IPS-20b (cell line): Measurements from ENCODE around the gene CNTLN.

ENCODE experiments used
- H3K27ac ChIP-seq: one replicate; pipeline ENCODE4 v1.5.1; 2013; ENCODE audit warnings: low read length
- H3K27me3 ChIP-seq: 2 replicates; pipeline ENCODE4 v1.6.1; 2013; ENCODE audit warnings: mild to moderate bottlenecking, low read length, inconsistent platforms; ENCODE audit not compliant: insufficient read depth
- H3K36me3 ChIP-seq: 2 replicates; pipeline ENCODE4 v1.6.1; 2013; ENCODE audit warnings: low read depth, mild to moderate bottlenecking, inconsistent platforms, low read length, moderate library complexity; ENCODE audit not compliant: insufficient read depth
- H3K4me1 ChIP-seq: 2 replicates; pipeline ENCODE4 v1.6.1; 2013; ENCODE audit warnings: mild to moderate bottlenecking, control low read depth, inconsistent platforms, low read length, moderate library complexity; ENCODE audit not compliant: insufficient read depth
- H3K4me3 ChIP-seq: 2 replicates; pipeline ENCODE4 v1.5.1; 2013; ENCODE audit warnings: mild to moderate bottlenecking, low read length, inconsistent platforms
- H3K9ac ChIP-seq: 2 replicates; pipeline ENCODE4 v1.6.1; 2013; ENCODE audit warnings: low read depth, mild to moderate bottlenecking, inconsistent platforms, low read length, moderate library complexity
- H3K9me3 ChIP-seq: 2 replicates; pipeline ENCODE4 v1.6.1; 2013; ENCODE audit warnings: mild to moderate bottlenecking, low read depth, low read length, inconsistent platforms; ENCODE audit not compliant: insufficient read depth

CNTLN gene

DNA sequence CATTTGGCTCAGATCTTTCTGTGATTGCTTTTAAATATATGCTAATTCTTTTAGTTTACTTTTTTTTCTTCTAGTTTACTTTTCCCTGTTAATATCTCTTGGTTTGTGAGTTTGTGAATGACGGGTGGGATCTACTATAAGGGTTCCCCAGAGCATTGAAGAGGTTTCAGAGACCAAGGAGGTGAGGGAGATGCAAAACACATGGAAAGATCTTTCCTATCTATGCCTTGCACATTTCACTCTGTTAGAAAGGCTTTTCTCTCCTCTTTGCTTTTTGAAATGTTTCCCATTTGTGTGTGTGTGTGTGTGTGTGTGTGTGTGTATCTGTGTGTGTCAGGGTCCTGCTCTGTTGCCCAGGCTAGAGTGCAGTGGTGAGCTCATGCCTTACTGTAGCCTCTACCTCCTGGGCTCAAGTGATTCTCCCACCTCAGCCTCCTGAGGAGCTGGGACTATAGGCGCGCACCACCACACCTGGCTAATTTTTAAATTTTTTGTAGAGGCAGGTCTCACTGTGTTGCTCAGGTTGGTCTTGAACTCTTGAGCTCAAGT lies 50.7 kb downstream of the CNTLN start:
- H3K9ac ChIP-seq, result no peak overlapping the region
- no peak overlapping the region for H3K4me3 ChIP-seq
- H3K9me3 ChIP-seq, result no peaks in the 10 kb centered on the region
- H3K27ac ChIP-seq, result no peak overlapping the region
- H3K4me1 ChIP-seq, result no peaks in the 10 kb centered on the region
- H3K27me3 ChIP-seq, result no peaks in the 10 kb centered on the region
- H3K36me3 ChIP-seq, result no peaks in the 10 kb centered on the region

DNA sequence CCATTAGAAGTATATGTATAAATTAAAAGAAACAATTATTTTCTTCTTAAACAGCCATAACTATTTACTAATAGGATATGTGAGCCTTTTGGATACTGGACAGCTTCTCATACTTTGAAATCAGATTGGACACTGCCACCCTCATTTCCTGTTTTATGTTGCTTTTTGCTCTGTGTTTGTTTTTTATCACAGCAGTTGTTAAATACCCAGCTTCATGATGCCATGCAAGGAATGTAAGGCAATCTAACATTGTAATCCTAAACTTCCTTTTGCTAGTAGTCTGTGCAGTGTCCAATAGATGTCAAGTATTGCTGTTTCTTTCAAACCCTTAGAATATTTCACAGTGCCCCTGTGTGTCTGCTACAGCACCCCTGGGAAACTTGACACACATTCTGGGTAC lies 56.2 kb downstream of the CNTLN start:
- Histone ChIP-seq H3K4me3 (no peak overlapping the region), H3K36me3 (no peaks in the 10 kb centered on the region), H3K27me3 (no peaks in the 10 kb centered on the region), H3K9me3 (no peaks in the 10 kb centered on the region), H3K9ac (no peak overlapping the region), H3K4me1 (no peaks in the 10 kb centered on the region; the same call in 1 of the 2 replicates), H3K27ac (no peak overlapping the region)

DNA sequence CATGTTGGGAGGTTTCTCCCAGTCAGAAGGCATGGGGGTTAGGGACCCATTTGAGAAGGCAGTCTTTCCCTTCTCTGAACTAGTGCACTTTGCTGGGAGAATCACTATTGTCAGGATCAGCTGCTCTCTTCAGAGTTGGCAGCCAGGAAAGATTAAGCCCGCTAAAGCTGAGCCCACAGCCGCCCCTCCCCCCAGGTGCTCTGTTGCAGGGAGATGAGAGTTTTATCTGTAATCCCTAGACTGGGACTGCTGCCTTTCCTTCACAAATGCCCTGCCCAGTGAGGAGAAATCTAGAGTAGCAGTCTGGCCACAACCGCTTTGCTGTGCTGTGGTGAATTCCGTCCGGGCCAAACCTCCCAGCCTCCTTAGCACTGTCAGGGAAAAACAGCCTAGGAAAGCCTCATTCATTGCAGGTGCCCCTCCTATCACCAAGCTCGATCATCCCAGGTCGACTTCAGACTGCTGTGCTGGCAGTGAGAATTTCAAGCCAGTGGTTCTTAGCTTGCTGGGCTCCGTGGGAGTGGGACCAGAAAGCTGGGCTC lies 69.8 kb downstream of the CNTLN start:
- no peaks in the 10 kb centered on the region for H3K9me3 ChIP-seq
- H3K4me1 ChIP-seq, result peaks cover 9% of the 10 kb centered on the region; the same call in 1 of the 2 replicates
- peak overlapping the region; percentile 26; the same call in 1 of the 2 replicates for H3K4me3 ChIP-seq
- no peak overlapping the region for H3K27ac ChIP-seq
- H3K9ac ChIP-seq, result peak overlapping the region; percentile 37; the same call in 1 of the 2 replicates
- H3K27me3 ChIP-seq, result no peaks in the 10 kb centered on the region
- no peaks in the 10 kb centered on the region for H3K36me3 ChIP-seq

DNA sequence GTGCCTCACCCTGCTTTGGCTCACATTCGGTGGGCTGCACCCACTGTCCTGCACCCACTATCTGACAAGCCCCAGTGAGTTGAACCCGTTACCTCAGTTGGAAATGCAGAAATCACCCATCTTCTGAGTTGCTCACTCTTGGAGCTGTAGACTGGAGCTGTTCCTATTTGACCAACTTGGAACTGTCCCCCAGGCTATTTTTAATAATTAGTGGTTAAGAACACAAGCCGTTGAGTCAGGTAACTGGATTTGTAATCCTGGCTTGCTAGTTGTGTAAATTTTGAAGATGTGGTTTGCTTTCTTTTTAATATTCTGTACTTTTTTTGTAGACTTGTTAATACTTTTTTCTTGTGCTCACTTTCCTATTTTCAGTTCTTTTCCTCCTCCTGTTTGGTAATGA lies 81.2 kb downstream of the CNTLN start:
- Histone ChIP-seq H3K27ac (no peak overlapping the region), H3K4me3 (no peak overlapping the region), H3K36me3 (no peaks in the 10 kb centered on the region), H3K4me1 (no peaks in the 10 kb centered on the region; the same call in 1 of the 2 replicates), H3K27me3 (no peaks in the 10 kb centered on the region), H3K9ac (no peak overlapping the region), H3K9me3 (no peaks in the 10 kb centered on the region)

DNA sequence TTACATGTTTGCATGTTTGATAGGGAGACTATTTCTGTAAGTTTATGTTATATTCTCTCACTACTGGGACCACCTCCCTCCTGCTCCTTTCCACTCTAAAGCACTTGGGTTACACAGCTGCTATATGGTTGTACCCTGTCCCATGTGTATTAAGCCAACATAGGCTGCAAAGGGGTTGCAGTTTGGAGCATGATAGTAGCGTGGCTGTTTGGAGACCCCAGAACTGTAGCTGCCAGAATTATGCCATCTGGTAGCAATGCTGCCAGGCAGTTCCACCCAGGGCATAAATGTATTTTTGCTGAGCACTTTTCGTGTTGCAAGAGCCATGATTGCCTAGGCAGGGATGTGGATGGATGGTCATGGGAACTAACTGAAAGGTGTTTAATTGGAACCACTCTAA lies 81.8 kb downstream of the CNTLN start:
- Histone ChIP-seq H3K4me1 (no peaks in the 10 kb centered on the region; the same call in 1 of the 2 replicates), H3K27ac (no peak overlapping the region), H3K9me3 (no peaks in the 10 kb centered on the region), H3K36me3 (no peaks in the 10 kb centered on the region), H3K9ac (no peak overlapping the region), H3K27me3 (no peaks in the 10 kb centered on the region), H3K4me3 (no peak overlapping the region)

DNA sequence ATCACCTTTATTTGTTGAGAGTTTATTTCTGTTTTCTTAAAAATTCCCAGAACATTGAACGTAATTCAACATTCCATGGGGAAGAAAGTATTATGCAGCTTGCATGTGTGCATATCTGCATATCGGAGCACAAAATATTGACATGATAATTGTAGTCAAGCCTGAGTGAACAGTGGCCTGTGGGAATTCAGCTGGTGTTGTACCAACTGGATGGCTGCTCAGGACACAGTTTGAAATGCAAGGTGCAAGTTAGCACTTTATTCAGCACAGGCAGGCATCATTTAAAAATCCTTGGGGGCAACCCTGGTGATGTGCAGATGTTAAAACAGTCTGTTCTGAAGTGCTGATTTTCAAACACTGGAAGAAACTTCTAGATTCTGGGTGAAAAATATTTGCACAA lies 82.4 kb downstream of the CNTLN start:
- Histone ChIP-seq H3K9ac (no peak overlapping the region), H3K9me3 (no peaks in the 10 kb centered on the region), H3K27me3 (no peaks in the 10 kb centered on the region), H3K4me3 (no peak overlapping the region), H3K4me1 (no peaks in the 10 kb centered on the region; the same call in 1 of the 2 replicates), H3K27ac (no peak overlapping the region), H3K36me3 (no peaks in the 10 kb centered on the region)

DNA sequence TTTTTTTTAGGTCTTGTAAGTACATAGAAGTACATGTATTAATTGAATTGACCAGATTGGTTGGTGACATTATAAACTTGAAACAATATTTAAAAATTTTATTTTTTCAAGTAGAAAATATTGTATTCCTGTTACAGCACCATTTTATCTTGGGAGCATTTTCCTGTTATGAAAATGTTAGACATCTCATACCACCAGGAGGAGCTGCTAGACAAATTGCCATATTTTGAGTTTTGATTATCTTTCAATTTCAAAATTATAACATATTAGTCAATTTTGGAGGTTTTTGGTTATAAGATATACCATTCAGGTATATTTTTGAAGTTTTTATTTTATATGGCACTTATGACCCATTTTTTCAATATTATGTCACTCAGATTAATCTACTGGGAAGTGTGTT lies 84.4 kb downstream of the CNTLN start:
- Histone ChIP-seq H3K36me3 (no peaks in the 10 kb centered on the region), H3K4me1 (no peaks in the 10 kb centered on the region; the same call in 1 of the 2 replicates), H3K9ac (no peak overlapping the region), H3K9me3 (no peaks in the 10 kb centered on the region), H3K4me3 (no peak overlapping the region), H3K27me3 (no peaks in the 10 kb centered on the region), H3K27ac (no peak overlapping the region)

DNA sequence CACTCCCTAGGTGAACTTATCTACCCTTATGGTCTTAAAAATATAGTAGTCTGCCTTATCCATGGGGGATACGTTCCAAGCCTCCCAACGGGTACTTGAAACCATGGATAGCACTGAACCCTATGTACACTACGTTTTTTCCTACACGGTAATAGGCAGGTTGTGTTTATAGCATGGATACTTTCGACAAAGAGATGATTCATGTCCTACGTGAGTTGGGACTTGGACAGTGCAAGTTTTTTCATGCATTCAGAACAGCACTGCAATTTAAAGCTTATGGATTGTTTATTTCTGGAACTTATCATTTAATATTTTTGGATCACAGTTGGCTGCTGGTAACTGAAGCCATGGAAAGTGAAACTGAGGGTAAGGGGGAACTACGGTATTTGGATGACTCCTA lies 88.1 kb downstream of the CNTLN start:
- Histone ChIP-seq H3K27me3 (no peaks in the 10 kb centered on the region), H3K4me3 (no peak overlapping the region), H3K9me3 (no peaks in the 10 kb centered on the region), H3K4me1 (no peaks in the 10 kb centered on the region; the same call in 1 of the 2 replicates), H3K9ac (no peak overlapping the region), H3K36me3 (no peaks in the 10 kb centered on the region), H3K27ac (no peak overlapping the region)

DNA sequence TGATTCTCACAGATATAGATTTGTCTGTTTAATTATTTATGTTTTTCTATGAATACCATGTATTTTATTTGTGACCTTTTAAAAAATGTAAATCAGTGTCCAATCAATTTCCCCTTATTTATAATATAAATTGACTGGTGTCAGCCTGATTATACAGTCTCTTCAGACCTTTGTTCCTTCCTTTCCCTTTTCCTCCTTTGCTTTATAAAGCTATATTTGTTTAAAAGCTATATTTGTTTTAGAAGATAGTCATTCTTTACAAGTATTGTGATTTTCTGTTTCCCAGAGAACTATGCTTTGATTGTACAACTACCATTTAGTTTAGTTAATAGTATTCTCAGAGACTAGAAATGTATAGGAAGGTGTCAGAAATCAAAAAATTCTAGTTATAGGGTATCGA lies 90.6 kb downstream of the CNTLN start:
- Histone ChIP-seq H3K9ac (no peak overlapping the region), H3K36me3 (no peaks in the 10 kb centered on the region), H3K9me3 (no peaks in the 10 kb centered on the region), H3K4me3 (no peak overlapping the region), H3K27ac (no peak overlapping the region), H3K27me3 (no peaks in the 10 kb centered on the region), H3K4me1 (no peaks in the 10 kb centered on the region; the same call in 1 of the 2 replicates)

DNA sequence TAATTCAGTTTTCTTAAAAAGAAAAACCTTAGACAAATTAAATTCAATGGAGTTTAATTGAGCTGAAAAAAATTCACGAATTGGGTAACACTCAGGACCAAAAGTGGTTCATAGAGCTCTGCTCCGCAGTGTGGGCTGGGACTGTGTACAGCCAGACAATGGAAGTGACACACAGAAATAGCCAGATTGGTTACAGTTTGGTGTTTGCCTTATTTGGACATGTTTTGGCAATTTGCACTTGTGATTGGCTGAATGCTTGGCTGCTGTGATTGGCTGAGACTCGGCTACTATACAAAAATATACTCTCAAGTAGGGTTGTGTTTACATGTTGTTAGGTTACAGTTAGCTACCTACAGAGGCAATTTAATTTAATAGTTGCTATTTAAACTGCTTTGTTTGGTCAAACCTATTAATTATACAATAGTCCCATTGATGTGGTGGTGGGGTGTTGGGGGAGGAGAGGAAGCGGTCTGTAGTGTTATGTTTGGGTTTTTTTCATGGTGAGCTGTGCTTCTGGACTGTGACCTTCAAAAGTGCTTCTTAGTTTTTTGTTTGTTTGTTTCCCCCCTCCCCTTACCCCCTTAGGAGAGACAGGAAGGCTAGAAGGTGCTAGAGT lies 95.2 kb downstream of the CNTLN start:
- Histone ChIP-seq H3K36me3 (no peaks in the 10 kb centered on the region), H3K9ac (no peak overlapping the region), H3K27me3 (no peaks in the 10 kb centered on the region), H3K4me1 (no peaks in the 10 kb centered on the region; the same call in 1 of the 2 replicates), H3K27ac (peak overlapping the region; percentile 56), H3K9me3 (no peaks in the 10 kb centered on the region), H3K4me3 (no peak overlapping the region)

DNA sequence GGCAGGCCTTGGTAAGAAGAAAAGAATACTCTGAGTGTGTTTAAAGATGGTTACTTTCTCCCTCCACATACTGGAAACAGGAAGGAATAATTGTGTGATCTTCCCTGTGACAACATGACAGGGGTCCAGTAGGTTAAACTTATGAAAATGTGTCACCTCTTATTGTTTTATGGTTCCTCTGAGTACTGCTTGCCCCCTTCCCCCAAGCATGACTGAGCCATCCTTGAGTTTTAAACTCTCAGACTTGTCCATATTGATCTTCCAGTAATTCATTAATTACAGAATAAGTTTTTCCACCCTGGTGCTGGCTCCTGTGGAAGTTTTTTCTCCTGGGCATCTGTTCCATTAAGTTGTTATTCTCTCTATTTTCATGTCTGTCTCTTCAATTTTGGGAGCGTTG lies 95.8 kb downstream of the CNTLN start:
- no peak overlapping the region for H3K4me3 ChIP-seq
- H3K27me3 ChIP-seq, result no peaks in the 10 kb centered on the region
- H3K9me3 ChIP-seq, result no peaks in the 10 kb centered on the region
- no peak overlapping the region for H3K9ac ChIP-seq
- no peaks in the 10 kb centered on the region; the same call in 1 of the 2 replicates for H3K4me1 ChIP-seq
- no peaks in the 10 kb centered on the region for H3K36me3 ChIP-seq
- H3K27ac ChIP-seq, result peak overlapping the region; percentile 56

DNA sequence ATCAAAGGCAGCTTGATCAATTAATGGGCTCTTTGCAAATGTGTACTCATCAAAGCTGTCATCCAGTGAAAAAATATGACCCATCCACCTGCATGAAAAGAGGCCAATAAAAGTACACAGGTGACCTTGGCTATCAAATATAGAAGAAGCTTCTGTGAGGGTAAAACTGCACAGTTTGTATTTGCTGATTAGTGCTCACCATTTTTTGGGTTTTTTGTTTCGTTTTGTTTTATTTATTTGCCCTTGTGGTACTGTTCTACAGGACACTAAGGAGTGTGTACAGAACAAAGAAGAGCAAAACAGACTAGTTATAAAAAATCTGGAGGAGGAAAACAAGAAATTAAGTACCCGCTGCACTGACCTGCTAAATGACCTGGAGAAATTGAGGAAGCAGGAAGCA lies 101.3 kb downstream of the CNTLN start:
- no peaks in the 10 kb centered on the region for H3K9me3 ChIP-seq
- no peak overlapping the region for H3K9ac ChIP-seq
- no peaks in the 10 kb centered on the region for H3K4me1 ChIP-seq
- no peak overlapping the region for H3K27ac ChIP-seq
- no peak overlapping the region for H3K4me3 ChIP-seq
- H3K36me3 ChIP-seq, result no peaks in the 10 kb centered on the region
- H3K27me3 ChIP-seq, result no peaks in the 10 kb centered on the region
